Measurements from ENCODE around the gene ZNF557.

ZNF557 gene

GRCh38 chr19:7130043-7130442 is 60.5 kb downstream of the ZNF557 start:
- DNase-seq = no peak

- DNase-seq = no peak
These were observed 62.6 kb downstream of the ZNF557 start for GRCh38 chr19:7132054-7132453.

- no peak for DNase-seq
These were observed 67.6 kb downstream of the ZNF557 start for GRCh38 chr19:7137120-7137519.
